H1 (cell line): ENCODE measurements around the gene GGN. TPM values are rescaled to one million over a fixed set of nuclear protein-coding genes. Genes with fewer than 3 reads are reported as not detected.

Source experiments
- CTCF ChIA-PET: fragments of 300-600 bp; sonication (Branson Sonifier 250); formaldehyde crosslinking; loops from one replicate; lab custom pipeline; 2021; ENCODE audit not compliant: partially characterized antibody; lab: Charles Lee
- POLR2A ChIA-PET: fragments of 300-600 bp; sonication (Branson Sonifier 250); formaldehyde crosslinking; loops from one replicate; lab custom pipeline; 2021; ENCODE audit warnings: inconsistent platforms; ENCODE audit not compliant: partially characterized antibody; lab: Charles Lee
- DNase-seq, 2 experiments: peaks; one replicate each; pipeline versions ENCODE4 v3.0.0 to v3.0.0-alpha.2; 2010 to 2022; ENCODE audit warnings: low spot score in 2 of 2, low read depth in 1 of 2, mixed read lengths in 1 of 2
- FAIRE-seq: peaks from 2 replicates; lab custom pipeline; 2011; peaks lifted over from hg19 to GRCh38; lab: Jason Lieb, UNC
- H2AFZ ChIP-seq: 2 replicates; pipeline ENCODE4 v1.8.1; 2012; ENCODE audit warnings: low read length, inconsistent platforms
- H2AK5ac ChIP-seq: 2 replicates; pipeline ENCODE4 v1.6.1; 2013; ENCODE audit warnings: low read depth, low read length
- H2BK120ac ChIP-seq: replicated peaks from 2 replicates; pipeline ENCODE3; 2013; ENCODE audit warnings: low read depth, low read length, inconsistent platforms
- H2BK12ac ChIP-seq: 2 replicates; pipeline ENCODE4 v1.6.1; 2013; ENCODE audit warnings: low read depth, low read length
- H2BK15ac ChIP-seq: 2 replicates; pipeline ENCODE4 v1.6.1; 2013; ENCODE audit warnings: low read length
- H2BK20ac ChIP-seq: 2 replicates; pipeline ENCODE4 v1.6.1; 2013; ENCODE audit warnings: low read length
- H2BK5ac ChIP-seq: 2 replicates; pipeline ENCODE4 v1.6.1; 2013; ENCODE audit warnings: low read depth, low read length
- H3K14ac ChIP-seq: 2 replicates; pipeline ENCODE4 v1.6.1; 2013; ENCODE audit warnings: inconsistent platforms; ENCODE audit not compliant: insufficient read length
- H3K18ac ChIP-seq: 2 replicates; pipeline ENCODE4 v1.6.1; 2013; ENCODE audit warnings: low read length; ENCODE audit errors: extremely low read depth
- H3K23ac ChIP-seq: 2 replicates; pipeline ENCODE4 v1.6.1; 2013; ENCODE audit warnings: inconsistent platforms; ENCODE audit not compliant: insufficient read length
- H3K23me2 ChIP-seq: 2 replicates; pipeline ENCODE4 v1.6.1; 2013; ENCODE audit warnings: low read depth, low read length
- H3K27ac ChIP-seq: 2 replicates; pipeline ENCODE4 v1.6.1; 2011; ENCODE audit warnings: low read depth, low read length, inconsistent platforms
- H3K27me3 ChIP-seq, 4 experiments: replicated peaks in 1 of 4; 1 replicate in 1 of 4; 2 replicates in 3 of 4; pipeline versions ENCODE4 v1.6.1 to v1.8.1; 2011 to 2013; ENCODE audit warnings: low read length in 3 of 4, mild to moderate bottlenecking in 3 of 4, inconsistent platforms in 2 of 4, mixed read lengths in 2 of 4, moderate library complexity in 1 of 4; ENCODE audit not compliant: control insufficient read depth in 3 of 4, insufficient read depth in 3 of 4; ENCODE audit errors: extremely low read depth in 1 of 4
- H3K36me3 ChIP-seq, 4 experiments: 2 replicates each; pipeline versions ENCODE4 v1.6.1 to v1.8.1; 2011 to 2013; ENCODE audit warnings: mild to moderate bottlenecking in 4 of 4, low read length in 3 of 4, moderate library complexity in 2 of 4, control low read depth in 1 of 4, inconsistent platforms in 1 of 4; ENCODE audit not compliant: insufficient read depth in 4 of 4, control insufficient read depth in 2 of 4
- H3K4ac ChIP-seq: replicated peaks from 2 replicates; pipeline ENCODE3; 2013; ENCODE audit warnings: low read length, low read depth, mixed read lengths, inconsistent platforms; ENCODE audit not compliant: insufficient read length
- H3K4me1 ChIP-seq, 4 experiments: replicated peaks in 1 of 4; 1 replicate in 1 of 4; 2 replicates in 3 of 4; pipeline versions ENCODE4 v1.6.1 to v1.8.1; 2011 to 2013; ENCODE audit warnings: low read length in 3 of 4, inconsistent platforms in 2 of 4, mixed read lengths in 1 of 4; ENCODE audit not compliant: insufficient read depth in 4 of 4, control insufficient read depth in 3 of 4
- H3K4me2 ChIP-seq, 2 experiments: 2 replicates each; pipeline versions ENCODE4 v1.6.1 to v1.8.1; 2011 to 2013; ENCODE audit warnings: low read depth in 2 of 2, low read length in 2 of 2, control low read depth in 1 of 2, inconsistent platforms in 1 of 2, mild to moderate bottlenecking in 1 of 2; ENCODE audit not compliant: insufficient read depth in 1 of 2
- H3K4me3 ChIP-seq, 4 experiments: fragments of 200-600, 300-600 bp in 1 of 4; sonication (generic), shearing (Covaris generic), sonication (Bioruptor Twin) in 1 of 4; 2 replicates each; pipeline versions ENCODE4 v1.5.1 to v1.8.1; 2011 to 2016; ENCODE audit warnings: low read length in 4 of 4, low read depth in 3 of 4, control low read depth in 2 of 4, inconsistent platforms in 2 of 4, mild to moderate bottlenecking in 2 of 4, mixed read lengths in 1 of 4, moderate library complexity in 1 of 4; ENCODE audit not compliant: insufficient read depth in 2 of 4; ENCODE audit errors: extremely low read depth in 1 of 4
- H3K56ac ChIP-seq: replicated peaks from 2 replicates; pipeline ENCODE3; 2013; ENCODE audit warnings: low read depth, mild to moderate bottlenecking, mixed read lengths, low read length, inconsistent platforms; ENCODE audit not compliant: insufficient read length
- H3K79me1 ChIP-seq: 2 replicates; pipeline ENCODE4 v1.6.1; 2013; ENCODE audit warnings: low read depth, low read length, control low read depth
- H3K79me2 ChIP-seq, 2 experiments: 2 replicates each; pipeline versions ENCODE4 v1.6.1 to v1.8.1; 2012 to 2013; ENCODE audit warnings: low read length in 2 of 2, mild to moderate bottlenecking in 2 of 2, inconsistent platforms in 1 of 2; ENCODE audit not compliant: insufficient read depth in 2 of 2, control insufficient read depth in 1 of 2
- H3K9ac ChIP-seq, 4 experiments: replicated peaks in 1 of 4; 1 replicate in 1 of 4; 2 replicates in 3 of 4; pipeline versions ENCODE4 v1.6.1 to v1.8.1; 2011 to 2013; ENCODE audit warnings: low read depth in 3 of 4, low read length in 3 of 4, control low read depth in 2 of 4, mild to moderate bottlenecking in 2 of 4, moderate library complexity in 2 of 4, inconsistent platforms in 1 of 4; ENCODE audit errors: extremely low read depth in 1 of 4
- H3K9me3 ChIP-seq, 2 experiments: 2 replicates each; pipeline versions ENCODE4 v1.6.1 to v1.8.1; 2012 to 2013; ENCODE audit warnings: mild to moderate bottlenecking in 2 of 2, moderate library complexity in 2 of 2, control low read depth in 1 of 2, inconsistent platforms in 1 of 2, low read depth in 1 of 2, low read length in 1 of 2, mixed read lengths in 1 of 2; ENCODE audit not compliant: insufficient read depth in 2 of 2
- H4K20me1 ChIP-seq, 2 experiments: replicated peaks in 1 of 2; 2 replicates each; pipeline versions ENCODE3 to v1.8.1; 2011 to 2013; ENCODE audit warnings: inconsistent platforms in 2 of 2, low read length in 2 of 2, mild to moderate bottlenecking in 1 of 2; ENCODE audit not compliant: insufficient read depth in 2 of 2, control insufficient read depth in 1 of 2
- H4K5ac ChIP-seq: 2 replicates; pipeline ENCODE4 v1.6.1; 2013; ENCODE audit warnings: low read length, low read depth, mixed read lengths, inconsistent platforms; ENCODE audit not compliant: insufficient read length
- H4K8ac ChIP-seq: 2 replicates; pipeline ENCODE4 v1.8.0; 2013; ENCODE audit warnings: mild to moderate bottlenecking, moderate library complexity, low read length, inconsistent platforms; ENCODE audit not compliant: insufficient read depth; ENCODE audit errors: extremely low read depth
- H4K91ac ChIP-seq: replicated peaks from 2 replicates; pipeline ENCODE3; 2013; ENCODE audit warnings: low read length, mixed read lengths, inconsistent platforms; ENCODE audit not compliant: insufficient read length
- GABPA ChIP-seq: IDR thresholded peaks from 2 replicates; pipeline ENCODE4 v1.6.1; 2011; ENCODE audit warnings: mild to moderate bottlenecking, low read length, moderate library complexity, borderline replicate concordance; ENCODE audit not compliant: insufficient read depth
- JUN ChIP-seq: IDR thresholded peaks from 2 replicates; pipeline ENCODE4 v1.6.1; 2011; ENCODE audit warnings: low read depth, mild to moderate bottlenecking, improper control_type of control experiment, low read length
- JUND ChIP-seq: IDR thresholded peaks from 2 replicates; pipeline ENCODE4 v1.6.1; 2011; ENCODE audit warnings: mild to moderate bottlenecking, improper control_type of control experiment, low read length
- KDM5A ChIP-seq: fragments of 200-600 bp; IDR thresholded peaks from 2 replicates; pipeline ENCODE4 v1.7.1; 2012; ENCODE audit warnings: mild to moderate bottlenecking, low read length, inconsistent platforms, mixed read lengths
- TAF1 ChIP-seq: IDR thresholded peaks from 2 replicates; pipeline ENCODE4 v1.6.1; 2011; ENCODE audit warnings: mild to moderate bottlenecking, low read depth, low read length
- TBP ChIP-seq: IDR thresholded peaks from 2 replicates; pipeline ENCODE4 v1.6.1; 2011; ENCODE audit warnings: low read depth, low read length, improper control_type of control experiment
- ZNF274 ChIP-seq: IDR thresholded peaks from 2 replicates; pipeline ENCODE4 v1.7.0; 2012; ENCODE audit warnings: low read length, borderline replicate concordance; ENCODE audit errors: extremely low read depth
- WGBS, 2 experiments: shearing (Covaris generic) in 1 of 2; methylation state at CpG; one replicate each; pipeline versions ENCODE4 v1.1.6 to v1.1.7; 2013 to 2015; ENCODE audit warnings: low lambda C conversion rate in 2 of 2, mixed read lengths in 2 of 2, inconsistent platforms in 1 of 2, low coverage in 1 of 2, missing lambda C conversion rate in 1 of 2; ENCODE audit not compliant: insufficient replicate concordance in 2 of 2, insufficient coverage in 1 of 2, insufficient read length in 1 of 2; ENCODE audit errors: extremely low coverage in 1 of 2, missing lambda C conversion rate in 1 of 2; 5-methylcytosine and 5-hydroxymethylcytosine counted together
- polyA plus RNA-seq, 7 experiments: library from polyadenylated mRNA; depleted of rRNA in 3 of 7; stranded (reverse) in 5 of 7; unstranded in 2 of 7; fragments of >200 nt in 5 of 7; fragments of 200-250 nt in 2 of 7; gene quantifications; 1 replicate in 5 of 7; 2 replicates in 1 of 7; 4 replicates in 1 of 7; pipeline versions ENCODE4 v1.2.1 to v1.2.3, GENCODE V29; 2011 to 2013; ENCODE audit warnings: missing spikeins in 2 of 7, mixed read lengths in 2 of 7
- total RNA-seq: library from RNA; stranded (reverse); fragmentation: NEBNext Ultra II Directional; extraction: Animal tissue kit (Norgen Biotek cat#: 25700); gene quantifications from 2 replicates; pipeline ENCODE4 v1.2.1, GENCODE V29; 2021

Gene GGN
- total and polyA plus RNA-seq, 2 of the 8 experiments (the other 6 are each of a cell fraction or from before 2014, with no cell fraction given), result 0.47 to 1.2 TPM

DNA sequence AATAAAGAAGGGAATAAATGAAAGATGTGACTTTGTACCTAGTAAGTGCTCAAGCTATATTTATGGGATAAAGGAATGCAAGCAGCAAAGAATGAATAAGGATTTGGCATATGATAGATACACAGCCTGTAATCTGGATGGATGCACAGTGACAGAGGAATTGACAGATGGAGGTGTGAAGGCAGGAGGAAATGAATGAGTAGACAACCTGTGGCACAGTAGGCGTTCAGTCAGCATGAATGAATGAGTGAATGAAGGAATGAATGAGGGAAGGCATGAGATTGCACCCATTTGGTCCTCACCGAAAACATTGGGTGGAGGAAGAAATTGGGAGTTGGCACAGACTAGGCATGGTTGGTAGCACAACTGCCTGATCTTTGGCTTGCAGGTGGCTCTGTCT is 18.2 kb downstream of the GGN start:
- Histone ChIP-seq H3K14ac (no peak overlapping the region), H4K91ac (no peak overlapping the region), H3K4me3 (no peak overlapping the region), H4K20me1 (peaks cover 0 to 3% of the 10 kb centered on the region in 2 experiments), H3K9me3 (peaks cover 3 to 7% of the 10 kb centered on the region in 2 experiments; a peak in 2 of 4 replicates), H2BK15ac (no peak overlapping the region), H3K4me1 (0 out of 7 replicates have a peak, but pooled peaks cover 0 to 2% (median 0%) of the 10 kb centered on the region in 4 experiments), H2AFZ (no peak overlapping the region), H3K23me2 (no peaks in the 10 kb centered on the region), H3K27me3 (peaks cover 0 to 2% (median 0%) of the 10 kb centered on the region in 4 experiments; a peak in 2 of 7 replicates), H3K36me3 (no peaks in the 10 kb centered on the region), H4K8ac (no peak overlapping the region), H3K4me2 (no peak overlapping the region), H3K4ac (no peak overlapping the region), H4K5ac (no peak overlapping the region), H2BK120ac (no peak overlapping the region), H3K18ac (no peak overlapping the region), H2BK5ac (no peak overlapping the region), H2BK20ac (no peak overlapping the region), H3K27ac (no peak overlapping the region), H3K79me2 (no peaks in the 10 kb centered on the region), H3K23ac (no peak overlapping the region), H2BK12ac (0 out of 2 replicates have a peak overlapping the region, but pooled peaks have one; percentile 17), H3K79me1 (no peaks in the 10 kb centered on the region), H3K9ac (no peak overlapping the region), H3K56ac (no peak overlapping the region), H2AK5ac (peak overlapping the region; percentile 8; the same call in 1 of the 2 replicates)
- ChIA-PET CTCF (interaction anchor here (1.4 to 1.6 kb wide), 2 partner anchors 16 to 125 kb away, joined by 4 read pairs; no protein-coding TSS in a partner anchor), POLR2A (no interaction called here)
- DNase-seq, result no peak
- no peak for FAIRE-seq
- TF ChIP-seq ZNF274, result no peak
- TF ChIP-seq JUND, result no peak
- no peak for TF ChIP-seq TAF1
- TF ChIP-seq GABPA, result no peak
- TF ChIP-seq JUN, result no peak
- TF ChIP-seq TBP, result no peak
- no peak for TF ChIP-seq KDM5A
- WGBS, 2 experiments, result 87% methylated on average over 2 of the region's 2 CpGs; no CpG with 5 or more reads in 1 of the 2 experiments
